22Rv1 (cell line): ENCODE measurements around the gene DEFB131B.

ENCODE experiments used
- CTCF ChIP-seq: fragments of 450-650 bp; IDR thresholded peaks from 2 replicates; pipeline ENCODE4 v1.5.1; 2017; ENCODE audit warnings: mild to moderate bottlenecking
- ZFX ChIP-seq: fragments of 450-650 bp; IDR thresholded peaks from 2 replicates; pipeline ENCODE4 v1.6.1; 2017; ENCODE audit warnings: antibody characterized with exemption, borderline replicate concordance

DNA sequence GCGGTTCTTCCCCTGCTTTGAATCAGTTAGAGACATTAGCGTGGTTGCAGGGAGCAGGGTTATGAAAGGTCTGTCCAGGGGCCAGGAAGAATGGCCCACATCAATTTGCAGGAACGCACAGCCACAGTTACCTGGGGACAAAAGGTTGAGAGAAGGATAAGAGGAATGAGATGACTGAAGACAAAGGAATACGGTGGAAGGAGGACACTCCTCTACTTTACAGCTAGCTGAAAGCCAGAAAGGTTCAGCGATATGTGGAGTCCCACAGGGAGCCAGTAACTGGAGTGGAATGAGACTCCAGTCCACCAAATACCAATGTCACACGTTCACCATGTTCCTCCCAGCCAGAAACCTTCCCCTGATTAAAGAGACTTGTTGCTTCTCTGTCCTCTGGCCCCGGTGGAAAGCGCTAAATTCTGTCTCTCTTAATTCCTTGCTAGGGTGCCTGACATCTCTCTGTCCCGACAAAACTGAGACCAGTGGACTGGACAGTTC is 39.4 kb downstream of the DEFB131B start:
- no peak for TF ChIP-seq CTCF
- TF ChIP-seq ZFX, result no peak
